HG03039 (cell line): Measurements from ENCODE around the gene SFXN2.

Experiments used
- ATAC-seq: cut with Tn5 transposase; IDR thresholded peaks from one replicate; pipeline ENCODE4 v1.9.1; 2021; ENCODE audit warnings: mild to moderate bottlenecking, moderate library complexity; ENCODE audit not compliant: unreplicated experiment

SFXN2 gene

GRCh38 chr10:102775201-102775934 lies 60.9 kb downstream of the SFXN2 start:
- ATAC-seq = no peak

- ATAC-seq = no peak
Measured at GRCh38 chr10:102775935-102776669, 61.7 kb downstream of the SFXN2 start.

- ATAC-seq = no peak
Measured at GRCh38 chr10:102776779-102777456, 62.5 kb downstream of the SFXN2 start.

GRCh38 chr10:102777711-102778453 lies 63.4 kb downstream of the SFXN2 start:
- ATAC-seq = no peak

- no peak for ATAC-seq
Measured at GRCh38 chr10:102778781-102779180, 64.3 kb downstream of the SFXN2 start.

- no peak for ATAC-seq
Measured at GRCh38 chr10:102779680-102780526, 65.5 kb downstream of the SFXN2 start.

GRCh38 chr10:102780527-102780808 lies 66.0 kb downstream of the SFXN2 start:
- ATAC-seq = no peak

GRCh38 chr10:102781090-102781920 lies 66.9 kb downstream of the SFXN2 start:
- no peak for ATAC-seq

- ATAC-seq = no peak
Measured at GRCh38 chr10:102781921-102782557, 67.6 kb downstream of the SFXN2 start.

GRCh38 chr10:102782673-102783551 lies 68.5 kb downstream of the SFXN2 start:
- no peak for ATAC-seq

GRCh38 chr10:102783568-102783967 lies 69.1 kb downstream of the SFXN2 start:
- ATAC-seq = no peak

- no peak for ATAC-seq
Measured at GRCh38 chr10:102785818-102786217, 71.4 kb downstream of the SFXN2 start.

GRCh38 chr10:102791754-102792395 lies 77.4 kb downstream of the SFXN2 start:
- no peak for ATAC-seq
